ENCODE results near the gene MCC.

The MCC gene

GRCh38 chr5:113125371-113125770, 362.9 kb downstream of the MCC start:
- no peak for DNase-seq

- no peak for DNase-seq
These were observed 363.3 kb downstream of the MCC start for GRCh38 chr5:113124914-113125313.

GRCh38 chr5:113124265-113124664, 364.0 kb downstream of the MCC start:
- no peak for DNase-seq

- DNase-seq, result no peak
These were observed 364.6 kb downstream of the MCC start for GRCh38 chr5:113123618-113124017.

GRCh38 chr5:113122053-113122452, 366.2 kb downstream of the MCC start:
- no peak for DNase-seq

- no peak for DNase-seq
These were observed 368.9 kb downstream of the MCC start for GRCh38 chr5:113119246-113119924.

- no peak for DNase-seq
These were observed 369.5 kb downstream of the MCC start for GRCh38 chr5:113118765-113119164.

GRCh38 chr5:113118298-113118697, 370.0 kb downstream of the MCC start:
- DNase-seq, result no peak

- DNase-seq, result no peak
These were observed 370.6 kb downstream of the MCC start for GRCh38 chr5:113117543-113118115.

- DNase-seq, result no peak
These were observed 372.3 kb downstream of the MCC start for GRCh38 chr5:113115956-113116355.

- no peak for DNase-seq
These were observed 373.2 kb downstream of the MCC start for GRCh38 chr5:113115061-113115460.

GRCh38 chr5:113114559-113114958, 373.7 kb downstream of the MCC start:
- no peak for DNase-seq

- no peak for DNase-seq
These were observed 375.8 kb downstream of the MCC start for GRCh38 chr5:113112435-113112834.

- no peak for DNase-seq
These were observed 378.1 kb downstream of the MCC start for GRCh38 chr5:113110117-113110516.

GRCh38 chr5:113109344-113109743, 378.9 kb downstream of the MCC start:
- no peak for DNase-seq

- no peak for DNase-seq
These were observed 379.8 kb downstream of the MCC start for GRCh38 chr5:113108485-113108884.

- no peak for DNase-seq
These were observed 381.4 kb downstream of the MCC start for GRCh38 chr5:113106821-113107220.

- no peak for DNase-seq
These were observed 382.5 kb downstream of the MCC start for GRCh38 chr5:113105693-113106280.

GRCh38 chr5:113103330-113103729, 384.9 kb downstream of the MCC start:
- no peak for DNase-seq

GRCh38 chr5:113102121-113102531, 386.1 kb downstream of the MCC start:
- no peak for DNase-seq

GRCh38 chr5:113100981-113101380, 387.3 kb downstream of the MCC start:
- no peak for DNase-seq

GRCh38 chr5:113099822-113100221, 388.4 kb downstream of the MCC start:
- DNase-seq, result no peak

GRCh38 chr5:113098378-113098777, 389.9 kb downstream of the MCC start:
- DNase-seq, result no peak

GRCh38 chr5:113095831-113096230, 392.4 kb downstream of the MCC start:
- DNase-seq, result no peak

GRCh38 chr5:113093558-113093957, 394.7 kb downstream of the MCC start:
- DNase-seq, result no peak
